ENCODE measurements around the gene MACF1. TPM values are rescaled to one million over a fixed set of nuclear protein-coding genes. Genes with fewer than 3 reads are reported as not detected.

The MACF1 gene
- total and polyA plus RNA-seq, 8 donors = 49.8 to 161 (median 89.1) TPM

GRCh38 chr1:39258146-39258924 lies 53.8 kb downstream of the MACF1 start:
- no peak overlapping the region for H3K4me3 ChIP-seq
- H3K9me3 ChIP-seq = no peaks in the 10 kb centered on the region
- no peak for FAIRE-seq
- peak in 5 of 6 donors; percentile 37 to 77 (median 62) for DNase-seq
- peak; percentile 86 to 95 (median 92) for ATAC-seq
- no peaks in the 10 kb centered on the region for H3K27me3 ChIP-seq
- no peak overlapping the region for H3K27ac ChIP-seq
- no peaks in the 10 kb centered on the region for H3K4me1 ChIP-seq
- H3K36me3 ChIP-seq = peaks cover 0 to 16% (median 3%) of the 10 kb centered on the region in 3 donors
- TF ChIP-seq CTCF (IDR thresholded peaks at IDR 0.05) = peak; percentile 55 to 79 (median 71)
- intact Hi-C loops (cut with DNase I) = loop anchor here (5.0 to 10.0 kb wide), 3 partner anchors 64 to 161 kb away; no protein-coding TSS in a partner anchor
- 45% methylated on average over 7 of the region's 7 CpGs for WGBS, 2 donors

GRCh38 chr1:39258925-39259244 lies 54.4 kb downstream of the MACF1 start:
- H3K36me3 ChIP-seq = peaks cover 0 to 16% (median 3%) of the 10 kb centered on the region in 3 donors
- intact Hi-C loops (cut with DNase I) = loop anchor here (5.0 to 10.0 kb wide), 3 partner anchors 64 to 162 kb away; no protein-coding TSS in a partner anchor
- DNase-seq (no peak), FAIRE-seq (no peak), ATAC-seq (peak in 1 of 4 donors; percentile 16)
- no peaks in the 10 kb centered on the region for H3K9me3 ChIP-seq
- H3K4me3 ChIP-seq = no peak overlapping the region
- no peak overlapping the region for H3K27ac ChIP-seq
- no peaks in the 10 kb centered on the region for H3K4me1 ChIP-seq
- no peak for TF ChIP-seq CTCF (IDR thresholded peaks at IDR 0.05)
- H3K27me3 ChIP-seq = no peaks in the 10 kb centered on the region

- no peaks in the 10 kb centered on the region for H3K36me3 ChIP-seq
- no peaks in the 10 kb centered on the region for H3K27me3 ChIP-seq
- H3K4me1 ChIP-seq = peaks cover 0 to under 1% (median 0%) of the 10 kb centered on the region in 3 donors
- FAIRE-seq = no peak
- no peak for DNase-seq
- ATAC-seq = no peak
- whole genome bisulfite sequencing, 2 donors = 81 to 92% methylated on average over 2 of the region's 2 CpGs
- intact Hi-C loops (cut with DNase I) = no loop called here
- TF ChIP-seq CTCF (IDR thresholded peaks at IDR 0.05) = no peak
- no peak overlapping the region for H3K27ac ChIP-seq
- H3K9me3 ChIP-seq = no peaks in the 10 kb centered on the region
- no peak overlapping the region for H3K4me3 ChIP-seq
These were observed 57.3 kb downstream of the MACF1 start for GRCh38 chr1:39261712-39262221.

- no peak overlapping the region for H3K4me3 ChIP-seq
- no peak overlapping the region for H3K27ac ChIP-seq
- ATAC-seq (no peak), FAIRE-seq (no peak), DNase-seq (no peak)
- intact Hi-C loops (cut with DNase I) = no loop called here
- H3K9me3 ChIP-seq = no peaks in the 10 kb centered on the region
- no peak for TF ChIP-seq CTCF (IDR thresholded peaks at IDR 0.05)
- 71 to 77% methylated on average over 4 of the region's 4 CpGs for WGBS, 2 donors
- H3K36me3 ChIP-seq = no peaks in the 10 kb centered on the region
- no peaks in the 10 kb centered on the region for H3K27me3 ChIP-seq
- H3K4me1 ChIP-seq = peaks cover 0 to 9% (median 2%) of the 10 kb centered on the region in 3 donors
These were observed 58.3 kb downstream of the MACF1 start for GRCh38 chr1:39262802-39263201.

GRCh38 chr1:39266269-39266668 lies 61.8 kb downstream of the MACF1 start:
- Histone ChIP-seq H3K4me3 (no peak overlapping the region), H3K9me3 (no peaks in the 10 kb centered on the region), H3K36me3 (no peaks in the 10 kb centered on the region), H3K4me1 (peaks cover 5 to 33% (median 10%) of the 10 kb centered on the region in 3 donors), H3K27ac (no peak overlapping the region), H3K27me3 (no peaks in the 10 kb centered on the region)
- ATAC-seq (peak in 3 of 4 donors; percentile 38 to 57 (median 49)), FAIRE-seq (no peak), DNase-seq (no peak)
- no peak for TF ChIP-seq CTCF (IDR thresholded peaks at IDR 0.05)
- 41 to 47% methylated on average over 1 of the region's 1 CpG for WGBS, 2 donors
- intact Hi-C loops (cut with DNase I) = no loop called here

Measured in pancreas (tissue), 10 donors.